GM23248 (cell line): ENCODE measurements around the gene FBXO27. TPM values are rescaled to one million over a fixed set of nuclear protein-coding genes. Genes with fewer than 3 reads are reported as not detected.

Experiments used
- DNase-seq: peaks from one replicate; pipeline ENCODE4 v3.0.0-alpha.2; 2015
- H2AFZ ChIP-seq: fragments of 200-600 bp; sonication (generic); 2 replicates; pipeline ENCODE4 v1.6.1; 2016; ENCODE audit warnings: antibody characterized with exemption
- H3F3A ChIP-seq: fragments of 200-600 bp; sonication (generic); 2 replicates; pipeline ENCODE4 v1.6.1; 2016; ENCODE audit warnings: mild to moderate bottlenecking, antibody characterized with exemption, mixed run types; ENCODE audit not compliant: insufficient read depth
- H3K27ac ChIP-seq: fragments of 200-600 bp; sonication (generic); 2 replicates; pipeline ENCODE4 v1.5.1; 2016; ENCODE audit warnings: mild to moderate bottlenecking
- H3K27me3 ChIP-seq: fragments of 200-600 bp; sonication (generic); replicated peaks from 2 replicates; pipeline ENCODE4 v1.6.1; 2016; ENCODE audit warnings: mild to moderate bottlenecking; ENCODE audit not compliant: insufficient read depth
- H3K36me3 ChIP-seq: fragments of 200-600 bp; sonication (generic); 2 replicates; pipeline ENCODE4 v1.6.1; 2016; ENCODE audit warnings: low read depth, mild to moderate bottlenecking
- H3K4me1 ChIP-seq: fragments of 200-600 bp; sonication (generic); 2 replicates; pipeline ENCODE4 v1.6.1; 2016; ENCODE audit warnings: mild to moderate bottlenecking; ENCODE audit not compliant: insufficient read depth
- H3K4me2 ChIP-seq: fragments of 200-600 bp; sonication (generic); one replicate; pipeline ENCODE4 v1.6.1; 2016; ENCODE audit warnings: mild to moderate bottlenecking; ENCODE audit not compliant: unreplicated experiment
- H3K4me3 ChIP-seq: fragments of 200-600 bp; sonication (generic); 2 replicates; pipeline ENCODE4 v1.5.1; 2016; ENCODE audit warnings: mild to moderate bottlenecking
- H3K79me2 ChIP-seq: fragments of 200-600 bp; sonication (generic); 2 replicates; pipeline ENCODE4 v1.6.1; 2016; ENCODE audit warnings: mild to moderate bottlenecking; ENCODE audit not compliant: insufficient read depth
- H3K9ac ChIP-seq: fragments of 200-600 bp; sonication (generic); 2 replicates; pipeline ENCODE4 v1.6.1; 2016; ENCODE audit warnings: mild to moderate bottlenecking
- H3K9me2 ChIP-seq: fragments of 200-600 bp; sonication (generic); 2 replicates; pipeline ENCODE4 v1.6.1; 2016; ENCODE audit warnings: mixed run types, mild to moderate bottlenecking, moderate library complexity; ENCODE audit not compliant: insufficient read depth
- H3K9me3 ChIP-seq: fragments of 200-600 bp; sonication (generic); one replicate; pipeline ENCODE4 v1.6.1; 2017; ENCODE audit warnings: low read depth
- H4K20me1 ChIP-seq: fragments of 200-600 bp; sonication (generic); 2 replicates; pipeline ENCODE4 v1.6.0; 2016; ENCODE audit not compliant: insufficient read depth
- EZH2 ChIP-seq: fragments of 200-600 bp; sonication (generic); IDR thresholded peaks from 2 replicates; pipeline ENCODE4 v1.6.1; 2018; ENCODE audit warnings: antibody characterized with exemption, mild to moderate bottlenecking; ENCODE audit not compliant: insufficient read depth, poor library complexity, severe bottlenecking
- EZH2phosphoT487 ChIP-seq: fragments of 200-600 bp; sonication (generic); IDR thresholded peaks from 2 replicates; pipeline ENCODE4 v1.6.1; 2018; ENCODE audit warnings: antibody characterized with exemption, moderate library complexity, mild to moderate bottlenecking, low read depth; ENCODE audit not compliant: insufficient read depth
- WGBS, 2 experiments: methylation state at CpG; one replicate each; pipeline ENCODE4 v1.1.6; 2015 to 2017; ENCODE audit warnings: low lambda C conversion rate in 2 of 2, low coverage in 1 of 2; ENCODE audit errors: missing lambda C conversion rate in 2 of 2; 5-methylcytosine and 5-hydroxymethylcytosine counted together
- in situ Hi-C: fragments of 300-500 bp; cut with MboI; formaldehyde crosslinking; loops from 2 replicates; pipeline ENCODE4 v1.15.0; 2020
- polyA plus RNA-seq: library from polyadenylated mRNA; unstranded; fragments of >200 nt; fragmentation: Nextera tagmentation; extraction: Ambion mirVana; gene quantifications from 2 replicates; pipeline ENCODE4 v1.2.1, GENCODE V29; 2016
- total RNA-seq: library from RNA; depleted of rRNA; stranded (reverse); fragments of >200 nt; shearing (Covaris generic); gene quantifications from 2 replicates; pipeline ENCODE4 v1.2.3, GENCODE V29; 2014; rRNA removed

Gene FBXO27
- total and polyA plus RNA-seq, 2 experiments from 2014 or later: 0.54 to 4.0 TPM

DNA sequence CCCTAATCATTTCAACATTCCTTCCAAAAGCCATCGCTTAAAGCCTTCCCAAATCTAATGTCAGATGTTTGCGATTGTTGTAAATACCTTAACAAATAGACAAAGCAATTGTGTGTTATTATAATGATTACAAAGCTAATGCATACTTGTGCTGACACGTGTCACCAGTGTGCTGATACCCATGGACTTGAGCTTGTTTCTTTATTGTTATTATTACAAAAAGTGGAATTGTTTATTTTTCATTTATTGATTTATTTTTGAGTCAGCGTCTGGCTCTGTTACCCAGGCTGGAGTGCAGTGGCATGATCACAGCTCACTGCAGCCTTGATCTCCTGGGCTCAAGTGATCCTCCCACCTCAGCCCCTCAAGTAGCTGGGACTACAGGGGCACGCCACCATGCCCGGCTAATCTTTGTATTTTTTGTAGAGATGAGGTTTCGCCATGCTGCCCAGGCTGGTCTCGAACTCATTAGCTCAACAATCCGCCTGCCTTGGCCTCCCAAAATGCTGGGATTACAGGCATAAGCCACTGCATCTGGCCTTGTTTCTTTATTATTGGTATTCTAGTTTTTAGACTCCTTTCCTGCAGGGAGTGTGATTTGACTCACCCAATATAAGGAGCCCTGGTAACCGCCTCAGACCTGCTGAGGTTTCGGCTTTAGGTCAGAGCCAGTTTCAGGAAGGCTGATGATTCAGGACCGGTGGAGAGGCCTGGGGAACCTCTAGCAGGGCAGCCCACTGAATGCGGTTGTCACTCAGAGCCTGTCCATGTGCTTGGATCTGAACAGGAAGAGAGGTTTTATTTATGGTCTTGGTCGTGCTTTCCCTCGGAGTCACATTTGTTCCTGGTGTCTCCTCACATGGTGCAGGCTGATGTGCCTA, 54.7 kb downstream of the FBXO27 start:
- in situ Hi-C loops: no loop called here
- H2AFZ ChIP-seq: no peak overlapping the region
- H3K9me2 ChIP-seq: no peaks in the 10 kb centered on the region
- peak; percentile 5 for DNase-seq
- peaks cover 11% of the 10 kb centered on the region for H3K79me2 ChIP-seq
- H3K4me1 ChIP-seq: peaks cover 6% of the 10 kb centered on the region; the same call in 1 of the 2 replicates
- 82 to 83% methylated on average over 15 of the region's 15 CpGs for WGBS, 2 experiments
- no peaks in the 10 kb centered on the region for H3K27me3 ChIP-seq
- no peaks in the 10 kb centered on the region for H4K20me1 ChIP-seq
- H3K4me3 ChIP-seq: no peak overlapping the region
- H3K4me2 ChIP-seq: no peak overlapping the region
- H3K36me3 ChIP-seq: no peaks in the 10 kb centered on the region
- no peaks in the 10 kb centered on the region for H3K9me3 ChIP-seq
- no peak overlapping the region for H3K27ac ChIP-seq
- H3F3A ChIP-seq: peaks cover 20% of the 10 kb centered on the region
- H3K9ac ChIP-seq: no peak overlapping the region
- TF ChIP-seq EZH2 (no peak), EZH2phosphoT487 (no peak)

DNA sequence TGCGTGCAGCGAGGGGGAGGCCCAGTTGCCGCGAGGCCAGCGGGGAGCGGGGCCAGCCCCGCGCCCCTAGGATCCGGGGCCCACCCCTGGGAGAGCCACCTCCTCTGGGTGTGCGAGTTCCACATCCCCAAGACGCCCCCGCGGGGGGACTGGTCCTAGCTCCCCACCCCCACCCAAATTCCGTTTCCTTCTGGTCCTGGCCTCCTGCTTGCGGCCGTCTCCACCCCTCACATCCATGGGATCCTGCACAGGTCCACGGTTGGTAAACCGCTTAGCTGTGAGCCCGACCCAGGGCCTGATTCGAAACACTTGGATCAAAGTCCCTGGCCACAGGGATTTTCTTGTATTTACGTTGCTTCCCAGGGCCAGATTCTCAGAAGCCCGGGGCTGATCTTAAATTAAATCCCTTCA, 56.5 kb downstream of the FBXO27 start:
- in situ Hi-C loops: no loop called here

DNA sequence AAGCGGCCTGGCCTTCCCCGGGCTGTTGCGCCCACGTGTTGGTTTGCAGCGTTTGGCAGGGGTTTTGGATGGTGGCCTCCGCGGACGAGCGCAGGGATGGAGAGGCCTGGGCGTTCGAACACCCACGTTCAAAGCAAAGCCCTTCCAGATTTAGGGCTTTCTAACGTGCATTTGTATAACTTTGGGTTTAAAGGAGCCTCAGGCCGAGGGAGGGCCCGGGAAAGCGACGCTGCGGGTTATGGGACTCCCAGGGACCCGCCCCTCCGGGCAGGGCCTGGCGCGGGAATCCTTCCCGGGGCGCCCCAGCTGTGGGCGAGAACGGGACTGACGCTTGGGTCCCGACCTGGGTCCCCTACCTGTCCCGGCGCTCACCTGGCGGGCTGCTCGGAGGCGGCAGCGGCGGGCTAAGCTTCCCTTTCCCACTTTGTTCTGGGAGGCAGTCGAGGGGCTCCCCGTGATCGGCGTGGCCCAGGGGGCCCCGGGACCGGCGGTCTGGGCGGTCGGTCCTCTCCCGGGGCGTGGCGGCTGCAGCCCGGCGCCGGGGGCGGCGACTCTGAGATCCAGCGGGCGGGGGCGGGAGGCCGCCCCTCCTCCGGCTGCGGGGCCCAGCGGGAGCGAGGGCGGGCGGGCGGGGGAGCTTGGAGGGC, 57.0 kb downstream of the FBXO27 start, which contains the start of gene FBXO17:
Gene FBXO17 (minus strand): TSS at position 529 of the 647 bp plus-strand sequence. CDS start 25,423 bp downstream, outside the sequence.
- Histone ChIP-seq H3K27me3 (no peaks in the 10 kb centered on the region), H2AFZ (peak within 1 kb of the TSS; percentile 86), H3K4me2 (peak within 1 kb of the TSS; percentile 98), H3K4me1 (peaks cover 6% of the 10 kb centered on the region; the same call in 1 of the 2 replicates), H3K9me3 (no peaks in the 10 kb centered on the region), H3K79me2 (peaks cover 34% of the 10 kb centered on the region), H3K4me3 (peak within 1 kb of the TSS; percentile 79), H4K20me1 (no peaks in the 10 kb centered on the region), H3K9me2 (no peaks in the 10 kb centered on the region), H3K27ac (peak within 1 kb of the TSS; percentile 85), H3K36me3 (no peaks in the 10 kb centered on the region), H3F3A (peaks cover 20% of the 10 kb centered on the region), H3K9ac (peak within 1 kb of the TSS; percentile 86)
- 1 to 2% methylated on average over 47 to 52 of the region's 63 CpGs for WGBS, 2 experiments
- in situ Hi-C loops: no loop called here
- TF ChIP-seq EZH2 (no peak), EZH2phosphoT487 (no peak)
- peak; percentile 88 for DNase-seq

More for the DNA sequence above, 56.5 kb downstream of the FBXO27 start:
- H3K79me2 ChIP-seq: peaks cover 29% of the 10 kb centered on the region
- H3K9me2 ChIP-seq: no peaks in the 10 kb centered on the region
- H3K9ac ChIP-seq: peak overlapping the region; percentile 86
- H3K4me1 ChIP-seq: peaks cover 6% of the 10 kb centered on the region; the same call in 1 of the 2 replicates
- no peak for TF ChIP-seq EZH2
- no peak for TF ChIP-seq EZH2phosphoT487
- no peaks in the 10 kb centered on the region for H3K27me3 ChIP-seq
- peak overlapping the region; percentile 79 for H3K4me3 ChIP-seq
- H3K36me3 ChIP-seq: no peaks in the 10 kb centered on the region
- H3K4me2 ChIP-seq: peak overlapping the region; percentile 65
- H4K20me1 ChIP-seq: no peaks in the 10 kb centered on the region
- no peaks in the 10 kb centered on the region for H3K9me3 ChIP-seq
- H3F3A ChIP-seq: peaks cover 20% of the 10 kb centered on the region
- peak overlapping the region; percentile 82 for H2AFZ ChIP-seq
- peak overlapping the region; percentile 85 for H3K27ac ChIP-seq
- peak; percentile 67 for DNase-seq
- 1 to 4% methylated on average over 9 to 22 of the region's 22 CpGs for WGBS, 2 experiments

DNA sequence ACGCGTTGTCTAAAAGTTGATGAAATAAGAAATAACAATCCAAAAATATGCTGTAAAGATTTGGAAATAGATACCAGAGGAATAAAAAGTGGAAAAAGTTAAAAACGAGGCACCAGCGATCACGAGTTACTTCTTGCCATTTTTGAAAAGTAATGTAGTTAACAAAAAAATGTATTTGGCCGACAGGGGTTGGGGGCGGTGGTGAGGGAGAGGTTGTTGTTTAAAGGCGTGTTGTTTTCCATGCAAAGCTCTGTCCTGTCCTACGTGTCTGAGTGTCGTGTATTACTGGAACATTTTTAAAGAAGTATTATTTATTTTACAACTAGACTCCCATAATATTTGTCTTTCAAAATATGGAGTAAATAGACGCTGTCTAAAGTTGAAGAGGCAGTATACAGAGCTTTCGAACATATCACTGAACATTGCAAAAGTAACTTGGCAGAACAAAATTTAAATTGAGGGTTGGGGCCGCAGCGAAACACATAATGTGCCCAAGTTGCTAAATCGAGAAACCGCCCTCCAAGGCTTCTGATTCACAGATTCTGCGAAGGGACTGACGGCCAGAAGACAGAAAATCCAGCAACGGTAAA, 57.6 kb downstream of the FBXO27 start:
- Histone ChIP-seq H3K27ac (peak overlapping the region; percentile 85), H3K4me1 (peaks cover 6% of the 10 kb centered on the region; the same call in 1 of the 2 replicates), H3K9ac (peak overlapping the region; percentile 86), H3K27me3 (no peaks in the 10 kb centered on the region), H3K36me3 (no peaks in the 10 kb centered on the region), H3K4me2 (peak overlapping the region; percentile 98), H3K79me2 (peaks cover 40% of the 10 kb centered on the region), H4K20me1 (no peaks in the 10 kb centered on the region), H3F3A (peaks cover 20% of the 10 kb centered on the region), H3K9me2 (no peaks in the 10 kb centered on the region), H2AFZ (peak overlapping the region; percentile 86), H3K4me3 (peak overlapping the region; percentile 79), H3K9me3 (no peaks in the 10 kb centered on the region)
- in situ Hi-C loops: no loop called here
- no peak for TF ChIP-seq EZH2phosphoT487
- no peak for TF ChIP-seq EZH2
- peak; percentile 56 for DNase-seq
- 1 to 2% methylated on average over 19 of the region's 19 CpGs for WGBS, 2 experiments

Other genes with a start within 250 kb of the FBXO27 start
- not detected in 2 replicates for gene LGALS7B, start 243.3 kb downstream of the FBXO27 start, total RNA-seq
- gene LGALS7B, start 243.3 kb downstream of the FBXO27 start, polyA plus RNA-seq: not detected in 2 replicates
- gene LGALS4, start 219.6 kb downstream of the FBXO27 start, total RNA-seq: not detected in 2 replicates
- 0.19 TPM in 1 of 2 replicates, not detected in the other for gene LGALS4, start 219.6 kb downstream of the FBXO27 start, polyA plus RNA-seq
- 29.7 and 31.6 TPM in 2 replicates for gene ECH1, start 200.8 kb downstream of the FBXO27 start, total RNA-seq
- 106 and 107 TPM in 2 replicates for gene ECH1, start 200.8 kb downstream of the FBXO27 start, polyA plus RNA-seq
- 208 and 245 TPM in 2 replicates for gene HNRNPL, start 182.6 kb downstream of the FBXO27 start, total RNA-seq
- gene HNRNPL, start 182.6 kb downstream of the FBXO27 start, polyA plus RNA-seq: 123 and 126 TPM in 2 replicates
- gene RINL, start 154.3 kb downstream of the FBXO27 start, total RNA-seq: 1.0 and 5.8 TPM in 2 replicates
- 2.0 and 2.6 TPM in 2 replicates for gene RINL, start 154.3 kb downstream of the FBXO27 start, polyA plus RNA-seq
- 57.9 and 64.4 TPM in 2 replicates for gene SIRT2, start 132.9 kb downstream of the FBXO27 start, total RNA-seq
- 41.3 and 44.7 TPM in 2 replicates for gene SIRT2, start 132.9 kb downstream of the FBXO27 start, polyA plus RNA-seq
- 15.4 and 18.0 TPM in 2 replicates for gene NFKBIB, start 132.6 kb downstream of the FBXO27 start, total RNA-seq
- 11.9 and 12.8 TPM in 2 replicates for gene NFKBIB, start 132.6 kb downstream of the FBXO27 start, polyA plus RNA-seq
- not detected in 2 replicates for gene CCER2, start 120.4 kb downstream of the FBXO27 start, total RNA-seq
- gene CCER2, start 120.4 kb downstream of the FBXO27 start, polyA plus RNA-seq: not detected in 2 replicates
- gene SARS2, start 101.8 kb downstream of the FBXO27 start, total RNA-seq: 18.0 and 33.2 TPM in 2 replicates
- 18.4 and 20.0 TPM in 2 replicates for gene SARS2, start 101.8 kb downstream of the FBXO27 start, polyA plus RNA-seq
- 18.8 and 33.5 TPM in 2 replicates for gene MRPS12, start 101.6 kb downstream of the FBXO27 start, total RNA-seq
- 68.9 and 69.6 TPM in 2 replicates for gene MRPS12, start 101.6 kb downstream of the FBXO27 start, polyA plus RNA-seq
- 36.4 and 47.6 TPM in 2 replicates for gene FBXO17, start 56.8 kb downstream of the FBXO27 start, total RNA-seq
- gene FBXO17, start 56.8 kb downstream of the FBXO27 start, polyA plus RNA-seq: 30.3 and 30.9 TPM in 2 replicates
- not detected in 2 replicates for gene ACP7, start 51.8 kb upstream of the FBXO27 start, total RNA-seq
- 0.30 and 0.47 TPM in 2 replicates for gene ACP7, start 51.8 kb upstream of the FBXO27 start, polyA plus RNA-seq
- gene PAK4, start 93.2 kb upstream of the FBXO27 start, total RNA-seq: 6.8 and 10.9 TPM in 2 replicates
- 20.1 and 21.1 TPM in 2 replicates for gene PAK4, start 93.2 kb upstream of the FBXO27 start, polyA plus RNA-seq
- gene NCCRP1, start 164.4 kb upstream of the FBXO27 start, total RNA-seq: not detected in 2 replicates
- not detected in 2 replicates for gene NCCRP1, start 164.4 kb upstream of the FBXO27 start, polyA plus RNA-seq
- gene SYCN, start 171.7 kb upstream of the FBXO27 start, total RNA-seq: not detected in 2 replicates
- not detected in 2 replicates for gene SYCN, start 171.7 kb upstream of the FBXO27 start, polyA plus RNA-seq
- not detected in 2 replicates for gene IFNL3, start 212.5 kb upstream of the FBXO27 start, total RNA-seq
- not detected in 2 replicates for gene IFNL3, start 212.5 kb upstream of the FBXO27 start, polyA plus RNA-seq
- not detected in 2 replicates for gene IFNL4, start 216.3 kb upstream of the FBXO27 start, total RNA-seq
- gene IFNL4, start 216.3 kb upstream of the FBXO27 start, polyA plus RNA-seq: not detected in 2 replicates
- gene IFNL2, start 235.8 kb upstream of the FBXO27 start, total RNA-seq: not detected in 2 replicates
- gene IFNL2, start 235.8 kb upstream of the FBXO27 start, polyA plus RNA-seq: not detected in 2 replicates